H7 (cell line): Measurements from ENCODE around the gene PCED1B. TPM values are rescaled to one million over a fixed set of nuclear protein-coding genes. Genes with fewer than 3 reads are reported as not detected.
A peak's percentile ranks its signal among the peaks of the same experiment; 100 is the strongest.
"Not testable (repeated sequence)": the region's sequence is repeated elsewhere in the genome, so short reads cannot be mapped to it uniquely, and the experiment has no call there.

Experiments
- DNase-seq: peaks from one replicate; pipeline ENCODE4 v3.0.0; 2012
- H3K27me3 ChIP-seq: 2 replicates; pipeline ENCODE4 v1.6.0; 2011; ENCODE audit warnings: mild to moderate bottlenecking, low read length; ENCODE audit not compliant: control insufficient read depth, insufficient read depth
- H3K36me3 ChIP-seq: replicated peaks from 2 replicates; pipeline ENCODE4 v1.5.1; 2011; ENCODE audit warnings: low read length; ENCODE audit not compliant: control insufficient read depth, insufficient read depth
- H3K4me3 ChIP-seq: 2 replicates; pipeline ENCODE4 v1.5.1; 2011; ENCODE audit warnings: low read depth, mild to moderate bottlenecking, control low read depth, low read length, moderate library complexity; ENCODE audit not compliant: insufficient read depth
- total RNA-seq: library from RNA; depleted of rRNA; stranded (reverse); fragments of >200 nt; shearing (Covaris generic); gene quantifications from 2 replicates; pipeline ENCODE4 v1.2.3, GENCODE V29; 2014

Gene PCED1B
- total RNA-seq, 1 experiment from 2014 or later, result 5.8 TPM

- no peaks in the 10 kb centered on the region for H3K36me3 ChIP-seq
- H3K4me3 ChIP-seq, result no peak overlapping the region
- H3K27me3 ChIP-seq, result no peaks in the 10 kb centered on the region
- no peak for DNase-seq
These were observed 113.6 kb downstream of the PCED1B start for GRCh38 chr12:47193066-47193465.

GRCh38 chr12:47194501-47194900 lies 115.1 kb downstream of the PCED1B start:
- DNase-seq, result no peak
- H3K36me3 ChIP-seq, result no peaks in the 10 kb centered on the region

GRCh38 chr12:47200446-47200845 lies 121.0 kb downstream of the PCED1B start:
- no peak for DNase-seq
- Histone ChIP-seq H3K36me3 (no peaks in the 10 kb centered on the region), H3K4me3 (no peak overlapping the region), H3K27me3 (no peaks in the 10 kb centered on the region)

More at GRCh38 chr12:47194501-47194900, 115.1 kb downstream of the PCED1B start:
- no peak overlapping the region for H3K4me3 ChIP-seq
- H3K27me3 ChIP-seq, result no peaks in the 10 kb centered on the region

GRCh38 chr12:47201190-47201589 lies 121.8 kb downstream of the PCED1B start:
- H3K4me3 ChIP-seq, H3K36me3 ChIP-seq, DNase-seq, H3K27me3 ChIP-seq: not testable (repeated sequence)

GRCh38 chr12:47202176-47202575 lies 122.8 kb downstream of the PCED1B start:
- Histone ChIP-seq H3K36me3 (no peaks in the 10 kb centered on the region), H3K27me3 (no peaks in the 10 kb centered on the region), H3K4me3 (no peak overlapping the region)
- DNase-seq, result no peak

GRCh38 chr12:47205532-47206449 lies 126.4 kb downstream of the PCED1B start:
- no peak for DNase-seq
- Histone ChIP-seq H3K4me3 (no peak overlapping the region), H3K36me3 (no peaks in the 10 kb centered on the region), H3K27me3 (no peaks in the 10 kb centered on the region)

GRCh38 chr12:47206450-47207339 lies 127.3 kb downstream of the PCED1B start:
- DNase-seq, result no peak
- Histone ChIP-seq H3K4me3 (no peak overlapping the region), H3K36me3 (no peaks in the 10 kb centered on the region), H3K27me3 (no peaks in the 10 kb centered on the region)

GRCh38 chr12:47207340-47207717 lies 127.9 kb downstream of the PCED1B start:
- Histone ChIP-seq H3K4me3 (no peak overlapping the region), H3K27me3 (no peaks in the 10 kb centered on the region), H3K36me3 (no peaks in the 10 kb centered on the region)
- DNase-seq, result no peak

- H3K27me3 ChIP-seq, result no peaks in the 10 kb centered on the region
- DNase-seq, result no peak
These were observed 128.4 kb downstream of the PCED1B start for GRCh38 chr12:47207829-47208248.

GRCh38 chr12:47209014-47209413 lies 129.6 kb downstream of the PCED1B start:
- peak; percentile 31 for DNase-seq
- no peaks in the 10 kb centered on the region for H3K27me3 ChIP-seq
- H3K36me3 ChIP-seq, result no peaks in the 10 kb centered on the region

More at GRCh38 chr12:47207829-47208248, 128.4 kb downstream of the PCED1B start:
- Histone ChIP-seq H3K4me3 (no peak overlapping the region), H3K36me3 (no peaks in the 10 kb centered on the region)

GRCh38 chr12:47210776-47211175 lies 131.4 kb downstream of the PCED1B start:
- H3K27me3 ChIP-seq, result no peaks in the 10 kb centered on the region
- no peak overlapping the region for H3K4me3 ChIP-seq
- no peaks in the 10 kb centered on the region for H3K36me3 ChIP-seq
- DNase-seq, result no peak

More at GRCh38 chr12:47209014-47209413, 129.6 kb downstream of the PCED1B start:
- no peak overlapping the region for H3K4me3 ChIP-seq

- DNase-seq, result no peak
- Histone ChIP-seq H3K27me3 (no peaks in the 10 kb centered on the region), H3K36me3 (no peaks in the 10 kb centered on the region), H3K4me3 (no peak overlapping the region)
These were observed 133.2 kb downstream of the PCED1B start for GRCh38 chr12:47212701-47213039.

GRCh38 chr12:47213396-47213795 lies 134.0 kb downstream of the PCED1B start:
- no peaks in the 10 kb centered on the region for H3K36me3 ChIP-seq
- no peak overlapping the region for H3K4me3 ChIP-seq
- H3K27me3 ChIP-seq, result no peaks in the 10 kb centered on the region
- DNase-seq, result no peak

- H3K4me3 ChIP-seq, result no peak overlapping the region
- no peaks in the 10 kb centered on the region for H3K36me3 ChIP-seq
These were observed 134.7 kb downstream of the PCED1B start for GRCh38 chr12:47214001-47214619.

More at GRCh38 chr12:47214001-47214619, 134.7 kb downstream of the PCED1B start:
- H3K27me3 ChIP-seq, result no peaks in the 10 kb centered on the region
- DNase-seq, result no peak
